ENCODE measurements around the gene SEPSECS.

- TF ChIP-seq CREB1 (CRISPR knock-in tag; IDR thresholded peaks at IDR 0.05; ENCODE audit: low read depth) (no peak), CTCF (conservative IDR thresholded peaks at IDR 0.05; ENCODE audit: low read depth in 2 of 2) (no peak), EZH2 (IDR thresholded peaks at IDR 0.05; ENCODE audit: low read depth, unreplicated experiment) (no peak), POLR2AphosphoS5 (IDR thresholded peaks at IDR 0.05; ENCODE audit: low read depth) (no peak), JUNB (IDR thresholded peaks at IDR 0.05; ENCODE audit: unreplicated experiment) (no peak), REST (IDR thresholded peaks at IDR 0.05; ENCODE audit: unreplicated experiment) (no peak), EZH2phosphoT487 (IDR thresholded peaks at IDR 0.05; ENCODE audit: unreplicated experiment) (no peak), ETS1 (IDR thresholded peaks at IDR 0.05) (no peak), ZNF331 (CRISPR knock-in tag; IDR thresholded peaks at IDR 0.05; ENCODE audit: low read depth) (no peak), STAT1 (IDR thresholded peaks at IDR 0.05; ENCODE audit: unreplicated experiment) (no peak), ZNF114 (CRISPR knock-in tag; IDR thresholded peaks at IDR 0.05) (no peak), NANOG (IDR thresholded peaks at IDR 0.05; ENCODE audit: borderline replicate concordance) (no peak)
These were observed 48.5 kb downstream of the SEPSECS start for GRCh38 chr4:25111648-25112196.
